A549 (cell line): Measurements from ENCODE around the gene BCAS4. TPM values are rescaled to one million over a fixed set of nuclear protein-coding genes. Genes with fewer than 3 reads are reported as not detected.

ENCODE experiments used
- ATAC-seq, 2 experiments: fragments of 200-7000 bp in 1 of 2; fragments of >200 bp in 1 of 2; cut with Nextera tagmentation in 1 of 2; cut with Tn5 transposase in 1 of 2; 3 replicates each; pipeline versions ENCODE4 v1.8.0 to v1.9.1; 2018 to 2020; ENCODE audit warnings: mild to moderate bottlenecking in 1 of 2, moderate library complexity in 1 of 2
- CTCF ChIA-PET: fragments of 300-600 bp; sonication (Branson Sonifier 250); formaldehyde crosslinking; extraction: SDS; loops from one replicate; lab custom pipeline; 2021; ENCODE audit warnings: antibody characterized with exemption, inconsistent platforms; lab: Yijun Ruan, JAX
- POLR2A ChIA-PET: fragments of 350-600 bp; formaldehyde crosslinking; extraction: SDS; loops from one replicate; lab custom pipeline; 2021; ENCODE audit warnings: antibody characterized with exemption, inconsistent platforms; lab: Yijun Ruan, JAX
- DNase-seq, 2 experiments: peaks; one replicate each; pipeline versions ENCODE4 v3.0.0 to v3.0.0-alpha.2; 2011 to 2016; ENCODE audit warnings: low read depth in 1 of 2, low spot score in 1 of 2
- FAIRE-seq: peaks from 2 replicates; lab custom pipeline; 2011; peaks lifted over from hg19 to GRCh38; lab: Jason Lieb, UNC
- H3K27ac ChIP-seq, 2 experiments: fragments of >200 bp; sonication (Bioruptor Twin); formaldehyde crosslinking; 3 replicates each; pipeline ENCODE4 v1.5.1; 2016 to 2017
- H3K4me1 ChIP-seq: fragments of >200 bp; sonication (Bioruptor Twin); formaldehyde crosslinking; 3 replicates; pipeline ENCODE4 v1.6.1; 2016
- H3K4me2 ChIP-seq: fragments of >200 bp; sonication (Bioruptor Twin); formaldehyde crosslinking; 3 replicates; pipeline ENCODE4 v1.6.1; 2016
- H3K4me3 ChIP-seq: fragments of >200 bp; sonication (Bioruptor Twin); formaldehyde crosslinking; 3 replicates; pipeline ENCODE4 v1.5.1; 2016
- H3K9me3 ChIP-seq: fragments of >200 bp; sonication (Bioruptor Twin); formaldehyde crosslinking; 3 replicates; pipeline ENCODE4 v1.6.1; 2016
- BHLHE40 ChIP-seq: IDR thresholded peaks from 2 replicates; pipeline ENCODE4 v1.6.1; 2012; ENCODE audit warnings: low read depth, low read length, inconsistent platforms
- CHD2 ChIP-seq: fragments of 150-350 bp; IDR thresholded peaks from 2 replicates; pipeline ENCODE4 v1.6.1; 2014; ENCODE audit warnings: low read length; ENCODE audit not compliant: partially characterized antibody
- CHD4 ChIP-seq: fragments of 200-600 bp; sonication (generic); IDR thresholded peaks from 2 replicates; pipeline ENCODE4 v1.6.1; 2016; ENCODE audit warnings: antibody characterized with exemption, mild to moderate bottlenecking, borderline replicate concordance
- FOSB ChIP-seq: fragments of 250-450 bp; sonication (Bioruptor Pico); IDR thresholded peaks from 2 replicates; pipeline ENCODE4 v1.5.0; 2020; ENCODE audit warnings: mild to moderate bottlenecking, moderate library complexity
- HEYL ChIP-seq: fragments of 250-450 bp; sonication (Bioruptor Pico); IDR thresholded peaks from 2 replicates; pipeline ENCODE4 v1.8.0; 2021; ENCODE audit warnings: mild to moderate bottlenecking, moderate library complexity
- HOXB5 ChIP-seq: fragments of 250-450 bp; sonication (Bioruptor Pico); IDR thresholded peaks from 2 replicates; pipeline ENCODE4 v1.5.0; 2020; ENCODE audit warnings: mild to moderate bottlenecking, moderate library complexity
- JUNB ChIP-seq: fragments of >200 bp; sonication (Bioruptor Twin); formaldehyde crosslinking; IDR thresholded peaks from 2 replicates; pipeline ENCODE4 v1.6.1; 2016
- KDM1A ChIP-seq: fragments of 200-600 bp; sonication (generic); IDR thresholded peaks from 2 replicates; pipeline ENCODE4 v1.6.1; 2016; ENCODE audit warnings: low read depth, mild to moderate bottlenecking
- KDM5A ChIP-seq: fragments of 200-600 bp; sonication (generic); IDR thresholded peaks from 2 replicates; pipeline ENCODE4 v1.6.1; 2016; ENCODE audit warnings: antibody characterized with exemption, mild to moderate bottlenecking
- MAX ChIP-seq: IDR thresholded peaks from 2 replicates; pipeline ENCODE4 v1.6.1; 2012
- MYC ChIP-seq: IDR thresholded peaks from 2 replicates; pipeline ENCODE4 v1.6.1; 2012; ENCODE audit warnings: mild to moderate bottlenecking, inconsistent platforms, low read length, improper control_type of control experiment, borderline replicate concordance
- NR3C1 ChIP-seq: fragments of >200 bp; sonication (Bioruptor Twin); formaldehyde crosslinking; IDR thresholded peaks from 3 replicates; pipeline ENCODE4 v1.6.1; 2017
- PBX3 ChIP-seq: IDR thresholded peaks from 2 replicates; pipeline ENCODE4 v1.6.1; 2012
- POLR2A ChIP-seq: IDR thresholded peaks from 2 replicates; pipeline ENCODE4 v1.6.1; 2012; ENCODE audit warnings: mild to moderate bottlenecking, low read length
- POLR2AphosphoS2 ChIP-seq: conservative IDR thresholded peaks from 2 replicates; pipeline ENCODE4 v1.6.1; 2012; ENCODE audit warnings: low read length, improper control_type of control experiment, inconsistent platforms
- RCOR1 ChIP-seq: fragments of 150-350 bp; IDR thresholded peaks from 2 replicates; pipeline ENCODE4 v1.6.1; 2014; ENCODE audit warnings: antibody characterized with exemption, low read length, low read depth
- RFX5 ChIP-seq: fragments of 450-650 bp; IDR thresholded peaks from 2 replicates; pipeline ENCODE4 v1.7.1; 2014; ENCODE audit warnings: antibody characterized with exemption, mild to moderate bottlenecking, moderate library complexity
- SREBF2 ChIP-seq: fragments of 450-650 bp; IDR thresholded peaks from 2 replicates; pipeline ENCODE4 v1.6.1; 2014; ENCODE audit warnings: mild to moderate bottlenecking, moderate library complexity
- USF2 ChIP-seq: fragments of 450-650 bp; IDR thresholded peaks from 2 replicates; pipeline ENCODE4 v1.6.1; 2014; ENCODE audit warnings: antibody characterized with exemption
- ZNF302 ChIP-seq: fragments of 250-450 bp; sonication (Bioruptor Pico); IDR thresholded peaks from 2 replicates; pipeline ENCODE4 v1.9.0; 2021; ENCODE audit warnings: inconsistent platforms, mild to moderate bottlenecking, moderate library complexity
- WGBS: methylation state at CpG from one replicate; pipeline ENCODE4 v1.1.6; 2017; ENCODE audit errors: missing lambda C conversion rate; 5-methylcytosine and 5-hydroxymethylcytosine counted together
- polyA plus RNA-seq, 4 experiments: library from polyadenylated mRNA; depleted of rRNA in 3 of 4; stranded (reverse); fragments of >200 nt; fragmentation: RNase III in 1 of 4; extraction: RNeasy Plus Mini Kit Qiagen cat#74134 plus additional on column Dnase treatment in 1 of 4; gene quantifications; 2 replicates in 3 of 4; 3 replicates in 1 of 4; pipeline ENCODE4 v1.2.3, GENCODE V29; 2011 to 2017

Gene BCAS4
- polyA plus RNA-seq, 2 of the 4 experiments (the other 2 are of a cell fraction), result 16.9 to 48.4 TPM

- no peak for ATAC-seq
- no peak overlapping the region for H3K4me2 ChIP-seq
- no peak for FAIRE-seq
- no peak overlapping the region for H3K4me3 ChIP-seq
- H3K27ac ChIP-seq, result no peak overlapping the region
- peaks cover 45% of the 10 kb centered on the region for H3K4me1 ChIP-seq
- DNase-seq, result no peak
- POLR2A ChIA-PET, result interaction anchor here (0.9 to 1.5 kb wide), 3 partner anchors 16 to 121 kb away, joined by 3 to 6 read pairs (median 4); partner anchors contain the start of genes ADNP, BCAS4, DPM1 and MOCS3
- CTCF ChIA-PET, result interaction anchor here (0.6 to 18.7 kb wide), 4 partner anchors 8 to 728 kb away, joined by 3 to 167 read pairs (median 6); partner anchors contain the start of genes ADNP and BCAS4
- 92% methylated on average over 3 of the region's 3 CpGs for WGBS
- no peaks in the 10 kb centered on the region for H3K9me3 ChIP-seq
- TF ChIP-seq JUNB (no peak), FOSB (no peak), MAX (no peak), RCOR1 (no peak), PBX3 (no peak), KDM5A (no peak), RFX5 (no peak), SREBF2 (no peak), HEYL (CRISPR knock-in tag) (no peak), KDM1A (no peak), CHD2 (no peak), HOXB5 (CRISPR knock-in tag) (no peak), POLR2AphosphoS2 (no peak), USF2 (no peak), NR3C1 (no peak), CHD4 (no peak), ZNF302 (CRISPR knock-in tag) (no peak), POLR2A (no peak), BHLHE40 (no peak), MYC (no peak)
These were observed 120.6 kb downstream of the BCAS4 start for GRCh38 chr20:50915424-50915823.

- H3K27ac ChIP-seq, result no peak overlapping the region
- no peak for FAIRE-seq
- POLR2A ChIA-PET, result interaction anchor here (1.0 to 1.5 kb wide), 3 partner anchors 11 to 42 kb away, joined by 3 to 6 read pairs (median 3); partner anchors contain the start of genes ADNP, DPM1 and MOCS3
These were observed 121.4 kb downstream of the BCAS4 start for GRCh38 chr20:50916257-50916656.

More at GRCh38 chr20:50916257-50916656, 121.4 kb downstream of the BCAS4 start:
- no peaks in the 10 kb centered on the region for H3K9me3 ChIP-seq
- DNase-seq (peak in 1 of 2 experiments; percentile 26), ATAC-seq (peak; percentile 45 to 61; a peak in 3 of 6 replicates)
- CTCF ChIA-PET, result interaction anchor here (0.6 to 18.7 kb wide), 5 partner anchors 13 to 729 kb away, joined by 3 to 167 read pairs (median 3); partner anchors contain the start of genes ADNP and BCAS4
- TF ChIP-seq KDM1A, result no peak
- TF ChIP-seq JUNB, result no peak
- TF ChIP-seq PBX3, result no peak
- TF ChIP-seq USF2, result 0 out of 2 replicates have a peak, but pooled peaks have one; percentile 46
- TF ChIP-seq SREBF2, result no peak
- TF ChIP-seq POLR2AphosphoS2, result no peak
- 59% methylated on average over 5 of the region's 5 CpGs for WGBS
- peaks cover 53% of the 10 kb centered on the region for H3K4me1 ChIP-seq
- H3K4me3 ChIP-seq, result no peak overlapping the region
- no peak overlapping the region for H3K4me2 ChIP-seq
